ENCODE data around the gene TENM4.
A peak's percentile ranks its signal among the peaks of the same experiment; 100 is the strongest.

The TENM4 gene

DNA sequence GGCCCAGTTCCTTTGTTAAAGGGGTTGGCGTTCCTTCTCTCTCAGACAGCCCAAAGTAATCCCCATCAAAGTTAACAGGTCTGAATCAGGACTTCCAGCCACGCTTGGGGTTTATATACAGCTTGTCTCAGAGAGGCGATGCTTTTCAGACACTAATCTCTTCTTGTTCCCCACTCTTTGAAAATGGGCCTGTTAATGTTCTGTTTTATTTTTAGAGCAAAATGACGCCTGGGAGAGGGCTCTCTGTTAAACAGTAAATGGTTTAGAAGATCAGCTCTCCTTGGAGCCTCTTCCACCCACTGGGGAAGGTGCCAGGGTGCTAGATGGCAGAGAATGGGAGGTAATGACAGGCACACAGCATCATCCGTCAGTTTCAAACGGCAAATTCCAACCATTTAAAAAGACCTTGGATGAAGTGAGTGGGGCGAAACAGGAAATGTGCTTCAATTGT is 630.2 kb downstream of the TENM4 start:
- DNase-seq (ENCODE audit: low read depth): no peak

- peak; percentile 16 for DNase-seq (ENCODE audit: low read depth)
These were observed 630.8 kb downstream of the TENM4 start for GRCh38 chr11:78809931-78810541.

- peak; percentile 28 for DNase-seq (ENCODE audit: low read depth)
These were observed 631.9 kb downstream of the TENM4 start for GRCh38 chr11:78808923-78809322.

DNA sequence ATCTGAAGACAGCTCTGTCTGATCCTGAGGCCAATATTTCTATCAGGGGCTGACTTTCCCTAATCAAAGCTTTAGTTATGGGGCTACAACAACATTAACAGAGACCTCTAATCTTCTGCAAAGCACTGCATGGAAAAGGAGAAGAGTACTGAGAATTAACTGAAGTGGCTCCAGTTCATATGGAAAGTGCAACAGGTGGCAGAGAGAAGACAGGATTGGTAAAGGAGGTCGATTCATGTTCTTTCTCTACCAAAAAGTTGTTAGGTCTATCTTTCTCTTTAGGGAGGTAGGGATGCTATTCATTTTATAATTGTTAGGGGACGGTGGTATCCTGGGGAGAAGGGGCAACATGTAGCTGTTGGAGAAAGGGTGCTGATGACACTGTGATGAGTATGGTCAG is 633.5 kb downstream of the TENM4 start:
- no peak for DNase-seq (ENCODE audit: low read depth)

DNA sequence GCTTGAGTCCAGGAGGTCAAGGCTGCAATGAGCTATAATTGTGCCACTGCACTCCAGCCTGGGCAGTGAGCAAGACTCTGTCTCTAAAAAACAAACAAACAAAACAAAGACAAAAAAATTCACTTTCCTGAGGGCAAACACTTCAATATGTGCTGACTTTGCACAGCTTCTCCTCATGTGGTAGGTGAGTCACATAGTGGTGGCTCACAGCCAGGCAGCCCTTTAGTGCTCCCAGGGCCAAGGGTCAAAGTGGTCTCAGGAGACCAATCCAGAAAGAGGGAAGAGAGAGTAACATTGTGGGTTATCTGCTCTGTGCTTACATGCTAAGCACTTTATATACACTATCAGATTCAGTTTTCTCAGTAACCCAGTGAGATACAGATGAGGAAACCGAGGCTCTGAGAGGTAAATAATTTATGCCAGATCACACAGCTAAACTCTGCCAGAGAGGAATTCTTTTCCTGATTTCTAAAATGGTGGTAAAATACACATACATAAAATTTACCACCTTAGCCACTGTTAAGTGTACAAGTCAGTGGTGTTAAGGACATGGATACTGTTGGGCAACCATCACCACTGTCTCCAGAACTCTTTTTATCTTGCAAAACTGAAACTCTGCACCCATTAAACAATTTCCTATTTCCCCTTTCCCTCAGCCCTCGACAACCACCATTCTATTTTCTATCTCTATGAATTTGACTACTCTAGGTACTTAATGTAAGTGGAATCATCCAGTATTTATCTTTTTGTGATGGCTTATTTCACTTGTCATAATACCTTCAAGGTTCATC is 634.4 kb downstream of the TENM4 start:
- DNase-seq (ENCODE audit: low read depth): peak; percentile 20

DNA sequence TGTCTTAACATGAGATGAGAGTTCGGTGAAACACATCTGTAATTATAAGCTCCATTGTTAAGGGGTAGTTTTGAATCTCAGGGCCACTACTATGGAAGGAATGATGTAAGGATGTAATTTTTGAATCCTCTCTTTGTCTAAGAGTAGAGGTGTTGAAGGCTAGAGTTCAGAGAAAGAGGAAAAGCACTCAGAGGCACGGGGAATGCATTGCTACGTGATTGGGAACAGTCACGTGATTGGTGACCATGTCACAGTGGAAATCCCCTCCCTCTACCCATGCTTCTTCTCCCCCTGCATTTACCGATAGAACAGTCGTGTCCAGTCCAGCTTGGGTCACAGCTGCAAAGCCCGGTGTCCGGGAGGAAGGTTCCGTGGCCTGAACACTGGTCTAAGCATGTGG is 635.8 kb downstream of the TENM4 start:
- DNase-seq (ENCODE audit: low read depth): no peak

DNA sequence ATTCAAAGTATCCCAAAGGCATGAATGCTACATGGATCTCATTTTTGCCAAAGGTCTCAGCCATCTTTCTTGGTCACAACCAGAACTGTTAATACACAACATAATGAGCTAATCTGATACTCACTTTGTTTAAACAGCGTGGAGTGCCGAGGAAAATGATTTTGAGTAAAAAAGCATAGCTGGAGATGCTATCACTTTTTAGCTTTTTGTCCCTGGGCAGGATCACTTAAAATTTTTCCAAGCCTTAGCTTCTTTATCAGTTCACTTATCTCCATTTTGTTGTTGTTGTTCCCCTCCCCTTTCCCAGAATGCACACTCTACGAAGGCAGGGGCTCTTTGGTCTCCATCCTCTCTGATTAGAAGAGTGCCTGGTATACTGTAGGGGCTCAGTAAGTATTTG is 636.8 kb downstream of the TENM4 start:
- DNase-seq (ENCODE audit: low read depth): no peak

GRCh38 chr11:78802058-78802761 is 638.6 kb downstream of the TENM4 start:
- DNase-seq (ENCODE audit: low read depth): peak; percentile 25

DNA sequence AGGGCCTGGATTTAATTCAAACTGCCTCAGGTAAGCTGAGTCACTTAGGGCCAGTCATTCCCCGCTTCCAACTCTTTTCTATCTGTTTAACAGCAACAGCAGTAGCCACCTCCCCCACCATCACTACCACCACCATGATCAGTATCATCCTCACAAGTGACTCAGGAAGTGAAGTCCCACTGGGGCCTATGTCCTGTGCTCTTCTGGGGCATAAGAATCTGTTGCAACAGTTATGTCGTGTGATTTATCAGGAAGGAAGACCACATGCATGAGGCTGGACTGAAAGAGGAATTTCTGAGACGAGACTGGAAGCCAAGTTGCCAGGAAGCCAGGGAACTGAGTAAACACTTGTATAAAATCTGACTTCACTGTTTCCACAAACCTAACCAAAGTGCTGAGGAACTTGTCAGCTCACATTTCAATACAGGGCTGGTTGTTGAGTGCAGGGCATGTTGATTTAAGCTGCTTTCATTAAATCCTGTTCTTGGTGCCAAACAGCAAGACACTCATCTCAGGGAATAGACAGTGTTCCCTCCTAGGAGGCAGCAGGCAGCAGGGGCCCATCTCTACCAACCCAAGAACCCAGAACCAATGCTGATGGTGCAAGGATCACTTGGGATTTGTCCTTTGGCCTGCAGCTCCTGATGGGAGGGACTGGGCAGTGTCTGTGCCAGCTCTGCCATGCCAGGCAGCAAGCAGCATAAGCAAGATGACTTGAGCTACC is 639.5 kb downstream of the TENM4 start:
- DNase-seq (ENCODE audit: low read depth): peak; percentile 87

DNA sequence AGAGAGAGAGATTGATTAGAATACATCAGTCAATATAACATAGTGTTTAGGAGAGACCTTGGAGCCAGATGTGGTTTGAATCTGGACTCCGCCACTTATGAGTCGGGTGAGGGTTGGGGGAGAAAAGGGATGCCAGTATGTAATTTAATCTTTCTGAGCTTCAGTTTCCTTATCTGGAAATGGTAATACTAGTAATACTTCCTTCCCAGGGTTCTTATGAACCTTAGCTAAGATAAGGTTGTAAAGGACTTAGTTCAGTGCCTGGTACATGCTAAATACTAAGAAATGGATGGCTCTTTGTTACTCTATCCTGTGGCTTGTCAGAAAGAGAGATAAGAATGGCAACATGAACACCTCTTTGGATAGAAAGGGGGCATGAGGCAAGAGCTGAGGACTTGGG is 640.1 kb downstream of the TENM4 start:
- DNase-seq (ENCODE audit: low read depth): peak; percentile 69

- DNase-seq (ENCODE audit: low read depth): no peak
These were observed 640.6 kb downstream of the TENM4 start for GRCh38 chr11:78800096-78800690.

- peak; percentile 45 for DNase-seq (ENCODE audit: low read depth)
These were observed 642.2 kb downstream of the TENM4 start for GRCh38 chr11:78798663-78799062.

DNA sequence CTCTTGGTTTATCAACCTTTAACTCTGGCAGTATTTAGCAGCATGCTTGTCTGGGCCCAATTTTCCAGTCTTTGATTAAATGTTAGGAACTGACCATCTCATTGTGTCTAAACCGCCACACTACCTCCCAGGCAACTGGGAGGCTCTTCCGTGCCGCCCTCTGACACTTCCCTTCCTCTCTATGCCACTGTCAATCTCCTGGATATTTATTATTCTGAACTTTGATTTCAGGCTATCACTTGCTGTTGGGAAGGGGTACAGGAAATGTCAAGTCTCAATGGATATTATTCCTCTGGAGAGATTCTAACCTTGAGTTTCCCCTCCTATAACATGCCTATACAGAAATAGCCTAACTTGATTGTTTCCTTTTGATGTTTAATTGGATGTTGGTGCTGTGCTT is 643.3 kb downstream of the TENM4 start:
- DNase-seq (ENCODE audit: low read depth): no peak

- peak; percentile 56 for DNase-seq (ENCODE audit: low read depth)
These were observed 643.9 kb downstream of the TENM4 start for GRCh38 chr11:78796956-78797355.

- DNase-seq (ENCODE audit: low read depth): no peak
These were observed 645.1 kb downstream of the TENM4 start for GRCh38 chr11:78795621-78796261.

GRCh38 chr11:78791964-78792363 is 648.9 kb downstream of the TENM4 start:
- no peak for DNase-seq (ENCODE audit: low read depth)

DNA sequence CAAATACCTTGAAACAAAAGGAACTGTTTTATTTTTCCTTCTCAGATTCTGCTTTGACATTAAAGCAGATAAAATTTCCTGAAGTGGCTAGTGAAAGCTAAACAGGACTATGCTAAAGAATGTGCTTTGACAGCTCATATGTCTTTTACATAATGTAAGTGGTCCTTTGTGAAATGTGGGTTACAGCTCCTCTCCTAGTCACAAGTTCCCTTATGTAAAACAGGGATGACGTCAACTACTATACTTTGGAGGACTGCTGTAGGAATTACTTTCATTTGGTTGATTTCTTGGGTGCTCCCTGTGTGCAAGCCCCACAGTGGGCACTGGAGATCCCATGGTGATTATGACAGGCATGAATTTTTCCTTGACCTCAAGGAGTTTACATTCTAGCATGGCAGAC is 649.6 kb downstream of the TENM4 start:
- no peak for DNase-seq (ENCODE audit: low read depth)

DNA sequence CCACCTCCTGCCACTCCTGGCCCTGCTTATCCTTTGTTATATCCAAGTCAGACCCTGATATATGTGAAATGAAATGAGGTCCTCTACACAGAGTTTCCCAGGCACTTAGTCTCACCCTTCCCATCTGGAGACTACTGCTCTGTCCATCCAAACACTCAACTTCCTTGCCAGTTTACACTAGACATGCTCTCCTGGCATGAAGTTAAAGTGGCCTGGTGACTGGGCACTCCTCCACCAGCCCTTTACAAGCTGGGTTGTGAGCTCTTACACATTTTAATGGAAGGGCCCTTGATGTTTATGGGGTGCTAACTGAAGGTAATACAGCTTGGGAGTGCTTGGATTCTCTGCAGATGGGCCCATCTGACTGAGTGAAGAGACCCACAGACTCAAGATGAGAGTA is 650.0 kb downstream of the TENM4 start:
- DNase-seq (ENCODE audit: low read depth): no peak

- no peak for DNase-seq (ENCODE audit: low read depth)
These were observed 651.5 kb downstream of the TENM4 start for GRCh38 chr11:78789375-78789774.

DNA sequence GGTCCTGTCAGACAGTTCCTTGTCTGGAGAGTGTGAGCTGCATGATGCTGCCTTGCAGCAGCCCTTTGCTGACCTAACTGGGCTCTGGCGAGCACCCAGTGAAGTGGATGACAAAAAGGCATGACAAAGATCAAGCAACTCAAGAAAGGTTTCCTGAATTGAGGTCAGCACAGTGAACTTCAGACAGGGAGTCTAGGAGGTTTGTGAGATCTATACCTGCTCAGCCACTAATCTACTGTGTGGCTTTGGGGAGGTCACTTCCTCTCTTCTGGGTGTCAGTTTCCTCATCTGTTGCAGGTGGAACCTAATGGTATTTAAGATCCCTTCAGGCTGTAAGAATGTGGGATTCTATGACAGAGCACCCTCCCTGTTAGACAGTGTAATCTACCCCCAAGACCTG is 652.3 kb downstream of the TENM4 start:
- no peak for DNase-seq (ENCODE audit: low read depth)

DNA sequence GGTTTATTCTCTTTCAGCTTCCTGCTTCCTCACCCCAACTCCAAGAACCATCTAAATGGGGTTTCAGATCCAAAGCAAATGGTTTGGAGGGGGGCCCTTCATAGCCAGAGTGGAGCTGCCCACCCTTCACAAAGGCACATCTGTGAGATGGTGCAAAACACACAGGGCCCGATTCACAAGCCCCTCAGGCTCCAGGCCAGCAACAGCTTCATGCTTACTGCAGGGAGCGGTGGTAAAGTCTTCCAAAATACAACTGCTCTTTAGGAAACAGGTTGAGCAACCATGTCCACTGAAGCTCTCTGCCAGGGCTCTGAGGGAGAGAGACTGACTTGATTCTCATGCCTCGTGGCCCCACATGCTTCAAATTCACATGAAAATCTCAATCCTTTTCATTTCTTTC is 653.1 kb downstream of the TENM4 start:
- no peak for DNase-seq (ENCODE audit: low read depth)

GRCh38 chr11:78786746-78787145 is 654.1 kb downstream of the TENM4 start:
- no peak for DNase-seq (ENCODE audit: low read depth)

Measured in amniotic epithelial cell (primary cell).